Measurements from ENCODE around the gene PRPF8. TPM values are rescaled to one million over a fixed set of nuclear protein-coding genes. Genes with fewer than 3 reads are reported as not detected.

PRPF8 gene
- total RNA-seq, 1 donor from 2014 or later: 114 TPM

GRCh38 chr17:1638624-1639300 is 45.9 kb downstream of the PRPF8 start:
- no peaks in the 10 kb centered on the region for H3K27me3 ChIP-seq
- intact Hi-C loops (cut with DNase I): no loop called here
- peaks cover under 1 to 2% of the 10 kb centered on the region in 2 donors for H3K4me1 ChIP-seq
- H3K27ac ChIP-seq: no peak overlapping the region
- H3K36me3 ChIP-seq: no peaks in the 10 kb centered on the region
- TF ChIP-seq CTCF (IDR thresholded peaks at IDR 0.05): no peak
- DNase-seq (ENCODE audit: low spot score in 2 of 2): no peak
- no peak overlapping the region for H3K4me3 ChIP-seq
- no peaks in the 10 kb centered on the region for H3K9me3 ChIP-seq

- no peaks in the 10 kb centered on the region for H3K9me3 ChIP-seq
- no peaks in the 10 kb centered on the region for H3K36me3 ChIP-seq
- H3K27ac ChIP-seq: no peak overlapping the region
- TF ChIP-seq CTCF (IDR thresholded peaks at IDR 0.05): no peak
- no peak for DNase-seq (ENCODE audit: low spot score in 2 of 2)
- H3K4me1 ChIP-seq: no peaks in the 10 kb centered on the region
- no peak overlapping the region for H3K4me3 ChIP-seq
- intact Hi-C loops (cut with DNase I): no loop called here
- no peaks in the 10 kb centered on the region for H3K27me3 ChIP-seq
Measured at GRCh38 chr17:1638171-1638590, 46.5 kb downstream of the PRPF8 start.

- H3K36me3 ChIP-seq: no peaks in the 10 kb centered on the region
- intact Hi-C loops (cut with DNase I): no loop called here
- no peaks in the 10 kb centered on the region for H3K9me3 ChIP-seq
- no peaks in the 10 kb centered on the region for H3K4me1 ChIP-seq
- no peak for DNase-seq (ENCODE audit: low spot score in 2 of 2)
- no peak overlapping the region for H3K4me3 ChIP-seq
- no peaks in the 10 kb centered on the region for H3K27me3 ChIP-seq
- TF ChIP-seq CTCF (IDR thresholded peaks at IDR 0.05): no peak
- H3K27ac ChIP-seq: no peak overlapping the region
Measured at GRCh38 chr17:1636732-1637285, 47.9 kb downstream of the PRPF8 start.

GRCh38 chr17:1635675-1636465 is 48.8 kb downstream of the PRPF8 start:
- no peaks in the 10 kb centered on the region for H3K9me3 ChIP-seq
- intact Hi-C loops (cut with DNase I): no loop called here
- no peaks in the 10 kb centered on the region for H3K36me3 ChIP-seq
- no peaks in the 10 kb centered on the region for H3K27me3 ChIP-seq
- no peak for DNase-seq (ENCODE audit: low spot score in 2 of 2)
- no peaks in the 10 kb centered on the region for H3K4me1 ChIP-seq
- H3K27ac ChIP-seq: no peak overlapping the region
- no peak for TF ChIP-seq CTCF (IDR thresholded peaks at IDR 0.05)
- no peak overlapping the region for H3K4me3 ChIP-seq

GRCh38 chr17:1634841-1635650 is 49.6 kb downstream of the PRPF8 start:
- no peak for TF ChIP-seq CTCF (IDR thresholded peaks at IDR 0.05)
- intact Hi-C loops (cut with DNase I): no loop called here
- no peaks in the 10 kb centered on the region for H3K4me1 ChIP-seq
- no peaks in the 10 kb centered on the region for H3K9me3 ChIP-seq
- no peaks in the 10 kb centered on the region for H3K27me3 ChIP-seq
- H3K36me3 ChIP-seq: no peaks in the 10 kb centered on the region
- DNase-seq (ENCODE audit: low spot score in 2 of 2): no peak
- H3K27ac ChIP-seq: no peak overlapping the region
- H3K4me3 ChIP-seq: no peak overlapping the region
